SU-DHL-6 (cell line): ENCODE data around the gene CHMP5.

Experiments used
- H2AFZ ChIP-seq: fragments of 200-600 bp; sonication (generic); 2 replicates; pipeline ENCODE4 v1.6.1; 2014; ENCODE audit warnings: low read depth, mild to moderate bottlenecking, moderate library complexity, mixed read lengths, antibody characterized with exemption, low read length; ENCODE audit not compliant: severe bottlenecking
- H3F3A ChIP-seq: fragments of 200-600 bp; shearing (Covaris generic); 2 replicates; pipeline ENCODE4 v1.6.0; 2016; ENCODE audit warnings: antibody characterized with exemption, mild to moderate bottlenecking; ENCODE audit not compliant: insufficient read depth
- H3K27ac ChIP-seq: fragments of 200-600 bp; sonication (generic); 2 replicates; pipeline ENCODE4 v1.5.1; 2016; ENCODE audit warnings: low read depth, mild to moderate bottlenecking, low read length, moderate library complexity, mixed read lengths
- H3K27me3 ChIP-seq: fragments of 200-600 bp; sonication (generic), shearing (Covaris generic); 2 replicates; pipeline ENCODE4 v1.6.0; 2014; ENCODE audit warnings: mild to moderate bottlenecking, low read length
- H3K36me3 ChIP-seq: fragments of 200-600 bp; sonication (generic); 2 replicates; pipeline ENCODE4 v1.6.1; 2014; ENCODE audit warnings: mild to moderate bottlenecking, low read length, mixed read lengths
- H3K4me2 ChIP-seq: fragments of 300-600, 200-600 bp; shearing (Covaris generic), sonication (generic); 2 replicates; pipeline ENCODE4 v1.6.0; 2014; ENCODE audit warnings: low read length, low read depth, mild to moderate bottlenecking; ENCODE audit not compliant: poor library complexity, severe bottlenecking
- H3K4me3 ChIP-seq: fragments of 200-600 bp; sonication (generic); 2 replicates; pipeline ENCODE4 v1.5.1; 2014; ENCODE audit warnings: antibody characterized with exemption, low read length, mild to moderate bottlenecking, mixed read lengths; ENCODE audit not compliant: insufficient read depth, poor library complexity, severe bottlenecking
- H3K79me2 ChIP-seq: fragments of 200-600 bp; sonication (generic); 2 replicates; pipeline ENCODE4 v1.6.1; 2014; ENCODE audit warnings: mild to moderate bottlenecking, low read length, moderate library complexity; ENCODE audit not compliant: insufficient read depth
- H3K9ac ChIP-seq: fragments of 200-600 bp; sonication (generic); 2 replicates; pipeline ENCODE4 v1.7.0; 2014; ENCODE audit warnings: mild to moderate bottlenecking, low read length
- H3K9me2 ChIP-seq: fragments of 200-600 bp; sonication (generic); replicated peaks from 2 replicates; pipeline ENCODE4 v1.6.1; 2014; ENCODE audit warnings: low read length; ENCODE audit not compliant: insufficient read depth
- H3K9me3 ChIP-seq: fragments of 200-600 bp; sonication (generic); 2 replicates; pipeline ENCODE4 v1.6.1; 2014; ENCODE audit warnings: low read length, mixed read lengths; ENCODE audit not compliant: insufficient read depth
- H4K20me1 ChIP-seq: fragments of 200-600 bp; sonication (generic); 2 replicates; pipeline ENCODE4 v1.6.1; 2014; ENCODE audit warnings: low read depth, mild to moderate bottlenecking, antibody characterized with exemption, low read length, moderate library complexity, mixed read lengths
- CTCF ChIP-seq: fragments of 200-600 bp; sonication (generic); IDR thresholded peaks from one replicate; pipeline ENCODE4 v1.5.1; 2017; ENCODE audit warnings: antibody characterized with exemption, mild to moderate bottlenecking, low read length, moderate library complexity; ENCODE audit not compliant: insufficient read depth, poor library complexity, severe bottlenecking
- EZH2phosphoT487 ChIP-seq: fragments of 200-600 bp; sonication (generic), shearing (Covaris generic); conservative IDR thresholded peaks from 2 replicates; pipeline ENCODE4 v1.6.1; 2018; ENCODE audit warnings: mild to moderate bottlenecking, antibody characterized with exemption, low read length, moderate library complexity, mixed read lengths

The CHMP5 gene

GRCh38 chr9:33229359-33230114, 35.3 kb upstream of the CHMP5 start:
- no peak overlapping the region for H3K4me3 ChIP-seq
- no peaks in the 10 kb centered on the region for H4K20me1 ChIP-seq
- no peaks in the 10 kb centered on the region for H3K36me3 ChIP-seq
- no peaks in the 10 kb centered on the region for H3K79me2 ChIP-seq
- H3K9me3 ChIP-seq, result no peaks in the 10 kb centered on the region
- H3K27ac ChIP-seq, result no peak overlapping the region
- no peaks in the 10 kb centered on the region for H3K27me3 ChIP-seq
- no peak overlapping the region for H3K4me2 ChIP-seq
- no peak overlapping the region for H3K9ac ChIP-seq
- H3F3A ChIP-seq, result no peaks in the 10 kb centered on the region
- H2AFZ ChIP-seq, result no peak overlapping the region
- no peaks in the 10 kb centered on the region for H3K9me2 ChIP-seq
- TF ChIP-seq EZH2phosphoT487 (no peak), CTCF (no peak)

- no peak overlapping the region for H3K27ac ChIP-seq
- H3K27me3 ChIP-seq, result no peaks in the 10 kb centered on the region
- H3K9ac ChIP-seq, result no peak overlapping the region
- TF ChIP-seq CTCF, result no peak
- TF ChIP-seq EZH2phosphoT487, result no peak
- no peaks in the 10 kb centered on the region for H3K79me2 ChIP-seq
- H3F3A ChIP-seq, result no peaks in the 10 kb centered on the region
- H3K9me3 ChIP-seq, result no peaks in the 10 kb centered on the region
- no peak overlapping the region for H3K4me2 ChIP-seq
- H2AFZ ChIP-seq, result no peak overlapping the region
- H3K4me3 ChIP-seq, result no peak overlapping the region
- no peaks in the 10 kb centered on the region for H3K36me3 ChIP-seq
- no peaks in the 10 kb centered on the region for H3K9me2 ChIP-seq
- no peaks in the 10 kb centered on the region for H4K20me1 ChIP-seq
These were observed 33.9 kb upstream of the CHMP5 start for GRCh38 chr9:33230756-33231622.

GRCh38 chr9:33231623-33231942, 33.3 kb upstream of the CHMP5 start:
- no peak overlapping the region for H3K4me3 ChIP-seq
- no peaks in the 10 kb centered on the region for H3K36me3 ChIP-seq
- no peak overlapping the region for H3K27ac ChIP-seq
- no peaks in the 10 kb centered on the region for H4K20me1 ChIP-seq
- H2AFZ ChIP-seq, result no peak overlapping the region
- no peaks in the 10 kb centered on the region for H3K27me3 ChIP-seq
- no peaks in the 10 kb centered on the region for H3K9me2 ChIP-seq
- no peaks in the 10 kb centered on the region for H3K79me2 ChIP-seq
- no peak overlapping the region for H3K4me2 ChIP-seq
- no peaks in the 10 kb centered on the region for H3F3A ChIP-seq
- H3K9ac ChIP-seq, result no peak overlapping the region
- no peaks in the 10 kb centered on the region for H3K9me3 ChIP-seq
- no peak for TF ChIP-seq CTCF
- no peak for TF ChIP-seq EZH2phosphoT487
